ENCODE results near the gene NFIA.
"Not testable (repeated sequence)": the region's sequence is repeated elsewhere in the genome, so short reads cannot be mapped to it uniquely, and the experiment has no call there.

Gene NFIA

DNA sequence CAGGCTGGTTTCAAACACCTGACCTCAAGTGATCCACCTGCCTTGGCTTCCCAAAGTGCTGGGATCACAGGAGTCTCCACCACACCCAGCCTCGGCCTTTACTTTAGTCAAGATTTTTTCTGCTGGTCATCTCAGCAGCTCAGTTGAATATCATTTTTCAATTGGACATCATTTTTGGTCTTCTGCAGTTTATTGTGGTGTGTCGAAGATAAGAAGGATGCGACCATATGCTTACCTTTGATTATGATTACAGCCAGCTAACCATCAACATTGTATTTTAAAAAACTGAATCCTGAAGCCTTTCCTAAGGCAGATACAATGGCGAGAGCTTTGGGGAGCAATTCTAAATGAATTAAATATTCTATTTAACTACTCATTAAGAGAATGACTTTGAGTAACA is 12.3 kb upstream of the NFIA start:
- DNase-seq (ENCODE audit: low read depth in 1 of 2, low spot score in 1 of 2): no peak
- in situ Hi-C loops (cut with HindIII; ENCODE audit: low pct_unique_long_range_greater_than_20kb, low sequenced_read_pairs): no loop called here
- no peak for TF ChIP-seq JUND (IDR thresholded peaks at IDR 0.05; ENCODE audit: low read depth)

DNA sequence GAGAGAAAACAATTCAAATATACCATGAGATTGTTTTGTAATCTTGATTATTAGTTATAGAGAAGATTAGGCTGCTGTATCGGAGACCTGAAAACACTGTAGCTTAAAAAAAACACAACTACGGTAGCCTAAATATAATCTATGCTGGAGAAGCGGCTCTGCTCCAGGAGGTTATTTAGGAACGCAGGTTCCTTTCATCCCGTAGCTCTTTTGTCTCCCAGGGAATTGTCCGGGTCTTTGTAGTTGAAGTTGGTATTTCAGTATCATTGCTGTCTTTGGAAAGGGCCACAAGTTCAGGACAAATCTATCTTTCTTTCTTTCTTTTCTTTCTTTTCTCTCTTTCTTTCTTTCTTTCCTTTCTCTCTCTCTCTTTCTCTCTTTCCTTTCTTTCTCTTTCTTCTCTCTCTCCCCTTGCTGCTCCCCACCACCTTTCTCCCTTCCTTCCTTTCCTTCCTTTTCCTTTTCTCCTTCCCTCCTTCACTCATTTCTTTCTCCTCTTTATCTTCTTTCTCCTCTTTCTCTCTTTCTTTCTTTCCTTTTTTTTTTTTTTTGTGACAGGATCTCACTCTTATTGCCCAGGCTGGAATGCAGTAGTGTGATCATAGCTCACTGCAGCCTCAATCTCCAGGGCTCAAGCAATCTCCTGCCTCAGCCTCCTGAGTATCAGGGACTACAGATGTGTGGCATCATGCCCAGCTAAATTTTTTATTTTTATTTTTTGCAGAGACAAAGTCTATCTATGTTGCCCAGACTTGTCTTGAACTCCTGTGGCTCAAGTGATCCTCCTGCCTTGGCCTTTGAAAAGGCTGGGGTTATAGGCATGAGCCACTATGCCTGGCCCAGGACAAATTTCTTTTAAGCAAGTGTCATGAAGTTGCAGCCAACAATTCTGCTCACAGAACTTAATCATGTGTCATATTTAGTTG is 10.9 kb upstream of the NFIA start:
- DNase-seq (ENCODE audit: low read depth in 1 of 2, low spot score in 1 of 2): no peak
- no peak for TF ChIP-seq JUND (IDR thresholded peaks at IDR 0.05; ENCODE audit: low read depth)
- in situ Hi-C loops (cut with HindIII; ENCODE audit: low pct_unique_long_range_greater_than_20kb, low sequenced_read_pairs): no loop called here

DNA sequence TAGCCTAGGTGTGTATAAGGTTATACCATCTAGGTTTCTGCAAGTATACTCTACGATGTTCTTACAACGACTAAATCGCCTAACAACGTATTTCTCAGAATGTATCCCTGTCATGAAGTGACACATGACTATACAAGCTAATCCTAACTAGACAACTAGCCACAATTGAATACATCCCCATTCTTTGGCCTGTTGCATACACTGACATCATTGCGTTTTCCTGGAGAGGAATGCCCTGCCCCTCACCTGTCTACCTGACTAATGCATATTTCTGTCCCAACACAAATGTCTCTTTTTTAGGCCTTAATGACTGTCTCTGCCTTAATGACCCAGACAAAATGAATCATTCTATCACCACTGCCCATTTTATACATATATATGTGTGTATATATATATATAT is 8.5 kb upstream of the NFIA start:
- no peak for DNase-seq (ENCODE audit: low read depth in 1 of 2, low spot score in 1 of 2)
- no peak for TF ChIP-seq JUND (IDR thresholded peaks at IDR 0.05; ENCODE audit: low read depth)
- in situ Hi-C loops (cut with HindIII; ENCODE audit: low pct_unique_long_range_greater_than_20kb, low sequenced_read_pairs): no loop called here

DNA sequence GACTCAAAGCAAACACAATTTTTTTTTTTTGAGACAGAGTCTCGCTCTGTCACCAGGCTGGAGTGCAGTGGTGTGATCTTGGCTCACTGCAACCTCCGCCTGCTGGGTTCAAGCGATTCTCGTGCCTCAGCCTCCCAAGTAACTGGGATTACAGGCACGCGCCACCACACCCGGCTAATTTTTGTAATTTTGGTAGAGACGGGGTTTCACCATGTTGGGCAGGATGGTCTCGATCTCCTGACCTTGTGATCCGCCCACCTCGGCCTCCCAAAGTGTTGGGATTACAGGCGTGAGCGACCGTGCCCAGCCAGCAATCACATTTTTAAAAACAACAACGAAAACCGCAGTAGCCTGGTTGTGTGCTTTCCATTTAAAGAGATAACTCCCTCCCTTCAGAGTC is 6.5 kb upstream of the NFIA start:
- not testable (repeated sequence) for DNase-seq (ENCODE audit: low read depth in 1 of 2, low spot score in 1 of 2)

DNA sequence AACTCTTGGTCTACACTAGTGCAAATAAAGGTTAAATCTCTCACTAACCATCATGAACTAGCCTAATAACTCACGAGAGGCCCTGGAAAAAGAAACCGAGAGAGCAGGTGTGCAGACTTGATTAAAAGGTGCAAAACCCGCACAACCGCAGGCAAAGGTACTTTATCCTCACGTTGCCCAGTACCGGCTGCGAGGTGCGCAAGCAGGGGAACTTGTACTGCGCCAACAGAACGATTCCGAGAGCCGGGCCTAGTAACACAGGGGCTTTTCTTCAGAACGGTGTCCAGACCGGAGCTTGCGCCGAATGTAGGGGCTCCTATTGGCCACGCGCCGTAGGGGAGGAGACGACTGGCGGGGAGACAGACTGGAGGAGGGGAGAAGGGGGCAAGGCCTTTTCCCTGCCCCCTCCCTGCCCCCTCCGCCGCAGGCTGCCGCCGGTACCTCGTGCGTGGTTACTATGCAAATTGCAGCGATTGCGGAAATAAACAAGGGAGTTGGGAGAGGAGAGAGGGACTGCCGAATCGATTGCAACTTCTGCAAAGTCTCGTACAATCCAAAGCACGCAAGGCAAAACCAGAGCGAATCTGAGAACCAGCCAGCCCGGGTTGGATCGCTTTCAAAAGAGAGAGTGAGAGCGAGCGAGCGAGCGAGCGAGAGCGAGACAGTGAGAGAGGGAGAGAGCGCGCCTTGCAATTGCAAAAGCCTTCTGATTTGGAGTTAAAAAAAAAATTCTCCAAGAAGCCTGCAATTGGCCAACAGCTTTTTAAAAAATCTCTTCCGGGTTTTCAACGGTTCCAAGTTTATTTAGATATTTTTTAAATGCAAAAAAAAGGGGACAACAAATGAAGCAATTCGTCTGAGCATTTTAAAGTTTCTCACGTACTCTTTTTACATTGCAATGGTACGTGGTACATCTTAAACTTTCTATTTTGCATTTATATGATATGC is 5.4 kb upstream of the NFIA start:
- in situ Hi-C loops (cut with HindIII; ENCODE audit: low pct_unique_long_range_greater_than_20kb, low sequenced_read_pairs): no loop called here
- DNase-seq (ENCODE audit: low read depth in 1 of 2, low spot score in 1 of 2): peak in 1 of 2 experiments; percentile 90
- no peak for TF ChIP-seq JUND (IDR thresholded peaks at IDR 0.05; ENCODE audit: low read depth)

More for the DNA sequence above, 6.5 kb upstream of the NFIA start:
- in situ Hi-C loops (cut with HindIII; ENCODE audit: low pct_unique_long_range_greater_than_20kb, low sequenced_read_pairs): not testable (repeated sequence)

DNA sequence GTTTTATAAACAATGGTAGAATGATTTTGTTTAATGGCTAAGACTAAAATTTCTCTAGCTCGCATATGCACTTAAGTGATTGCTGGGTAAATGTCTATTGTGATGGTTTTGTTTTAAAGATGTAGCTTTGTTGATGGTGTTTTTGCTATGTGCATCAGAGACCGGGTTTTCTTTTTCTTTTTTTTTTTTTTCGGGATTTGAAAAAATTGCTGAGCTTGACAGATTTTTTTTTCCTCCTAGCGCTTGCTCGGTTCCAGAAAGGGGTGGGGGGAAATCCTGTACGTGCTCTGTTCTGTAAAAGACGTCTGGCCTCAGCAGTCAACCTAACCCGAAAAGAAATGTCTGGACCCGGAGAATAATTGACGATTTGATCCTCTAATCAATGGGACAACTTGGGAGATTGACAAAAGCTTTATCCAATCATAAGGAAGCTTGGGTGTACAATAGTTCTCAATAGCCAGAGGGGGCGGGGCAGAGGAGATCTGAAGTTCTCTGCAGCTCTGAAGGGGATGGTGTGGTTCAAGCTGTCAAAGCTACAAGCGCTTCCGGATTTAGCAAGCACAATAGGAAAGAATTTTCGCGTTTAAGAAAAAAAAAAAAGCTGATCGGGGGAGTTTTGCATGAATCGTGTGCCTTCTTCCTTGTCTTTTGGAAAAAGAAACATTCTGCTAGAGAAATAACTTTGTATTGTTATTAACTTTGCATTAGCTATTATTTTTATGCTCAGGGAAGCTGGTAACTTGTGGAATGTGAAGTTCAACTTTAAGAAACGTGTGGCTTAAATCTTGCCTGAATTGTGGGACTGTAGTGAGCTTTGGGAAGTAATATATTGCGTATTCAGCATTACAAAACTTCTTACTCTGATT is 4.5 kb upstream of the NFIA start:
- no peak for TF ChIP-seq JUND (IDR thresholded peaks at IDR 0.05; ENCODE audit: low read depth)
- in situ Hi-C loops (cut with HindIII; ENCODE audit: low pct_unique_long_range_greater_than_20kb, low sequenced_read_pairs): no loop called here
- peak; percentile 76 to 99 for DNase-seq (ENCODE audit: low read depth in 1 of 2, low spot score in 1 of 2)

DNA sequence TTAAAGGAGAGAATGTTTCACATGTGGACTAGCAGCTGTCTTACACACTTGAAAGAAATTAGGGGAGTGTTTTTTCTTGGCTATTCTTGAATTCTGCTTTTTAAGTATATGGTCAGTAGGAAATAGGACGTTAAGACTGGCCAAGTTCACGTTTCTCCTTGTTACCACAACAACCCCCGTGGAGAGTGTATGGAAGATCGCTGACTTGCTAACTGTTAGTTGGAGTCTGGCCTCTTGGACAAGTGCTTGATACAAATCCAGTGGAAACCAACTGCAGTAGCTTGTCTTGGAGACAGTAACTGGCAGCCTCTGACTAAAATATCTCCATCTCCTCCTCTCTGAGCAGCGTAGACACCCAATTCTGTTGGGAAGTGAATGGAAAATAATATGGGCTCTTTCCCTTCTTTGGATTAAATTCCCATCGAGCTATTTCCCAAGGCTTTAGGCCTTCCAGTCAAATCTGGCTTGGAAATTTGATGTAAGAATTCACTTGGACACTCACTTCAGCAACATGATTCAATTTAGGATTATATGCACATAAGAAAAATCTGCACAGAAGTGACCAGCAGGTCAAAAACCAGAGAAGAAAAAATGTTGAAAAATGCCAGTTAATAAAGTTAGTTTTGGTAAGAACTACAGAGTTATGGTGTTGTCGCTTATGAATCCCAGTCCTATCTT is 3.6 kb upstream of the NFIA start:
- TF ChIP-seq JUND (IDR thresholded peaks at IDR 0.05; ENCODE audit: low read depth): no peak
- no peak for DNase-seq (ENCODE audit: low read depth in 1 of 2, low spot score in 1 of 2)
- in situ Hi-C loops (cut with HindIII; ENCODE audit: low pct_unique_long_range_greater_than_20kb, low sequenced_read_pairs): no loop called here

DNA sequence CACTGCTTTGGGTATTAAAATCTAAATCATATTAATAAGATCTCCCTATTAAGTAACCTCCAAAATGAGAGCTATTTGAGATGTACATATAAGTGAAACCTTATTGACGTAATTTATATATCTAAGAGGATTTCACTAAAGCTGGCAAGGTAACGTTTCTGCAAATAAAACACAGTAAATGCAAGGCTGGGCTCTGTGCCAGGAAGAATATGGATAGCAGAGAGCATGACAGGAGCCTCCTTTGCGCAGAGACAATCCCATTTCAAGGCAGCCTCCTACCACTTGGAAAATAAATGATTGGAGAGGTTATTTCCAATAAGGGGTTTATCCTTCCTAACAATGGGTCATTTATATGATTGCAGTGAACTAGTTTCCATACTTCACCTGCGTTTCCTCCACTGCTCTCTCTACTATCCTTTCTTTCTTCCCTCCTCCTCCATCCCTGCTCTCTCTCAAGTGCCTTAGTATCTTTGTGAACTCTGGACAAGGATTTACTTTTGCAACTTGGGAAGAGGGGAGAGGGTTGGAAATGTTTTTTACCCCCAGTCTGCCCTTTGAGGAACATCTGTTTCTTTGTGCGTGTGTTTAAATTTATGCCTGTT is 3.0 kb upstream of the NFIA start:
- DNase-seq (ENCODE audit: low read depth in 1 of 2, low spot score in 1 of 2): peak in 1 of 2 experiments; percentile 46
- TF ChIP-seq JUND (IDR thresholded peaks at IDR 0.05; ENCODE audit: low read depth): no peak
- in situ Hi-C loops (cut with HindIII; ENCODE audit: low pct_unique_long_range_greater_than_20kb, low sequenced_read_pairs): no loop called here

DNA sequence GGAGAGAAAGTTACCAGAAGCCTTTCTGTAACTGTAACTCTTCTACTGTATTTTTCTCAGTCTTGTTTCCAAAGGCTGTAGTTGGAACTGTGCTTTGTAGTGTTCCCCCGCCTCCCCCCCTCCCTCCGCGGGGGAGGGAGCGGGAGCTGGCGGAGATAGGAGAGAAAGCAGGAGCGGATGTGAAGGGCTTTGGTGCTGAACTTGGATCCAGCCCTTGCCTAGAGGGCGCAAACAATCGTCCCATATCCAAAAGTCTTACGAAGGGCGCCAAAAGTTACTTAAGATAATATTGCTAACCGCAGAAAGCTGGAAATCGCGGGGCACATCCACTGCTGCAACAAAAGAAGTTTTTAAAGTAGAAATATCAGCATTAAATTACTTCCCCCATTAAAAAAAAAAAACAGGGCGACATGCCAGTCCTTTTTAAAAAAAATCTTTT is 2.4 kb upstream of the NFIA start:
- no peak for TF ChIP-seq JUND (IDR thresholded peaks at IDR 0.05; ENCODE audit: low read depth)
- peak in 1 of 2 experiments; percentile 69 for DNase-seq (ENCODE audit: low read depth in 1 of 2, low spot score in 1 of 2)
- in situ Hi-C loops (cut with HindIII; ENCODE audit: low pct_unique_long_range_greater_than_20kb, low sequenced_read_pairs): no loop called here

DNA sequence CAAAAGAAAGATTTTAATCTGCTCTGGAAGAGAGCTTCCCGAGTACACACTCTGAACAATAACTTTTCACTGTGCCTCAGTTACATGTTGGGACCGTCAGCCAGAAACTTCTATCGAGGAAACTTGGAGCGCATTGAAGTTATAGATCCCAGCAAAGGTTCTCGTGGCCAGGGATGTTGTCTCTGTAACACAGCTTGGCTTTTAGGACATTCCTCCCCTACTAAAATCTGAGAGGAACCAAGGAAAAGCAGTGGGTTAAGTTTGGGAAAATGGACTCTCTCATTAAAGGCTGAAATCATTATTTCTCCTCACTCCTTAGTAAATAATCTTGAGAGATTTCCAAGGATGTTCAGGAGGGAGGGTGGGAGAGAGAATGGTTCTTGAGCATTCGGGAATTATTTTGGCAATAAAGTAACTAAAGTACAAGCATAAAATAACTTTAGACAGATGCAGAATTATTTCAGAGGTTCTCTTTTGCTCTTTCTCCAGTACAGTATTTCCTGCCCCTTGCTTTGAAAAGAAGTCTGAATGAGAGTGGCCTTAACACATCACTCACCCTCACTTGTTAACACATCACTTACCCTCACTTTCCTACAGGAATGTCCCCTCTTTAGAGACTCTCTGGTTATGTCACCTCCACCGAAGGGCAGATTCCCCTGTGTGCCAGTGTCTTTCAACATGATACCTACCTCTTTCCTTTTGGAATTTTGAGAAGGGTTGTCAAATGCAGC is 1.8 kb upstream of the NFIA start:
- TF ChIP-seq JUND (IDR thresholded peaks at IDR 0.05; ENCODE audit: low read depth): no peak
- in situ Hi-C loops (cut with HindIII; ENCODE audit: low pct_unique_long_range_greater_than_20kb, low sequenced_read_pairs): no loop called here
- DNase-seq (ENCODE audit: low read depth in 1 of 2, low spot score in 1 of 2): no peak

Data from T47D (cell line).